Subcutaneous abdominal adipose tissue (tissue), 5 donors: ENCODE data around the gene RALGAPA2.

ENCODE experiments used
- H3K27ac ChIP-seq: one replicate; pipeline ENCODE4 v1.7.0; 2013; ENCODE audit warnings: low read depth, mild to moderate bottlenecking, inconsistent platforms, low read length, moderate library complexity
- H3K27me3 ChIP-seq, 5 donors: one replicate each; pipeline ENCODE4 v1.7.0; 2013; ENCODE audit warnings: low read length in 5 of 5, inconsistent platforms in 1 of 5; ENCODE audit not compliant: control insufficient read depth in 5 of 5, insufficient read depth in 4 of 5
- H3K36me3 ChIP-seq, 5 donors: one replicate each; pipeline ENCODE4 v1.7.0; 2013; ENCODE audit warnings: low read length in 5 of 5; ENCODE audit not compliant: control insufficient read depth in 5 of 5, insufficient read depth in 5 of 5
- H3K4me1 ChIP-seq, 5 donors: one replicate each; pipeline ENCODE4 v1.7.0; 2013; ENCODE audit warnings: low read length in 5 of 5, mild to moderate bottlenecking in 3 of 5, moderate library complexity in 1 of 5; ENCODE audit not compliant: control insufficient read depth in 5 of 5, insufficient read depth in 5 of 5
- H3K4me3 ChIP-seq, 5 donors: one replicate each; pipeline ENCODE4 v1.7.0; 2013; ENCODE audit warnings: low read length in 5 of 5, low read depth in 1 of 5
- H3K9ac ChIP-seq, 5 donors: one replicate each; pipeline ENCODE4 v1.7.0; 2013; ENCODE audit warnings: low read length in 5 of 5, mild to moderate bottlenecking in 4 of 5, moderate library complexity in 3 of 5
- H3K9me3 ChIP-seq, 5 donors: one replicate each; pipeline ENCODE4 v1.7.0; 2013; ENCODE audit warnings: low read length in 5 of 5; ENCODE audit not compliant: control insufficient read depth in 5 of 5
- donor health status: healthy.
- donor health status: healthy.
- donor health status: healthy.
- donor health status: healthy.
- donor health status: healthy.

Gene RALGAPA2

GRCh38 chr20:20386192-20386591 lies 326.3 kb downstream of the RALGAPA2 start:
- Histone ChIP-seq H3K4me1 (no peaks in the 10 kb centered on the region), H3K9ac (no peak overlapping the region), H3K4me3 (no peak overlapping the region), H3K27me3 (peaks cover 0 to 5% (median 3%) of the 10 kb centered on the region in 5 donors), H3K9me3 (no peaks in the 10 kb centered on the region), H3K36me3 (peaks cover 0 to 14% (median 10%) of the 10 kb centered on the region in 5 donors), H3K27ac (no peak overlapping the region)

- Histone ChIP-seq H3K4me1 (peaks cover 0 to 9% (median 0%) of the 10 kb centered on the region in 5 donors), H3K27me3 (peaks cover 12 to 43% (median 33%) of the 10 kb centered on the region in 5 donors)
These were observed 336.6 kb downstream of the RALGAPA2 start for GRCh38 chr20:20375862-20376261.

GRCh38 chr20:20373091-20373571 lies 339.3 kb downstream of the RALGAPA2 start:
- Histone ChIP-seq H3K27me3 (peaks cover 28 to 56% (median 48%) of the 10 kb centered on the region in 5 donors), H3K4me3 (no peak overlapping the region), H3K27ac (no peak overlapping the region), H3K9me3 (no peaks in the 10 kb centered on the region), H3K9ac (no peak overlapping the region), H3K4me1 (peaks cover 0 to 22% (median 13%) of the 10 kb centered on the region in 5 donors), H3K36me3 (no peaks in the 10 kb centered on the region)

More at GRCh38 chr20:20375862-20376261, 336.6 kb downstream of the RALGAPA2 start:
- Histone ChIP-seq H3K9ac (no peak overlapping the region), H3K36me3 (no peaks in the 10 kb centered on the region), H3K27ac (no peak overlapping the region), H3K9me3 (peaks cover 0 to 3% (median under 1%) of the 10 kb centered on the region in 5 donors), H3K4me3 (no peak overlapping the region)

- no peak overlapping the region for H3K27ac ChIP-seq
- H3K27me3 ChIP-seq, result peaks cover 34 to 63% (median 57%) of the 10 kb centered on the region in 5 donors
- H3K36me3 ChIP-seq, result no peaks in the 10 kb centered on the region
These were observed 340.8 kb downstream of the RALGAPA2 start for GRCh38 chr20:20371681-20372080.

GRCh38 chr20:20371083-20371482 lies 341.4 kb downstream of the RALGAPA2 start:
- H3K9me3 ChIP-seq, result no peaks in the 10 kb centered on the region
- H3K36me3 ChIP-seq, result no peaks in the 10 kb centered on the region
- no peak overlapping the region for H3K9ac ChIP-seq
- peaks cover 36 to 65% (median 57%) of the 10 kb centered on the region in 5 donors for H3K27me3 ChIP-seq
- H3K4me3 ChIP-seq, result no peak overlapping the region
- H3K27ac ChIP-seq, result no peak overlapping the region
- H3K4me1 ChIP-seq, result peaks cover 0 to 33% (median 21%) of the 10 kb centered on the region in 5 donors

More at GRCh38 chr20:20371681-20372080, 340.8 kb downstream of the RALGAPA2 start:
- Histone ChIP-seq H3K4me3 (no peak overlapping the region), H3K9me3 (no peaks in the 10 kb centered on the region), H3K4me1 (peaks cover 0 to 32% (median 21%) of the 10 kb centered on the region in 5 donors), H3K9ac (no peak overlapping the region)

GRCh38 chr20:20370094-20370575 lies 342.3 kb downstream of the RALGAPA2 start:
- peaks cover 0 to 33% (median 21%) of the 10 kb centered on the region in 5 donors for H3K4me1 ChIP-seq
- no peaks in the 10 kb centered on the region for H3K36me3 ChIP-seq
- H3K9me3 ChIP-seq, result no peaks in the 10 kb centered on the region
- H3K27ac ChIP-seq, result no peak overlapping the region
- peaks cover 36 to 67% (median 58%) of the 10 kb centered on the region in 5 donors for H3K27me3 ChIP-seq
- H3K4me3 ChIP-seq, result no peak overlapping the region
- no peak overlapping the region for H3K9ac ChIP-seq

GRCh38 chr20:20369250-20370093 lies 343.0 kb downstream of the RALGAPA2 start:
- Histone ChIP-seq H3K9ac (no peak overlapping the region), H3K4me1 (peaks cover 0 to 36% (median 21%) of the 10 kb centered on the region in 5 donors), H3K27ac (no peak overlapping the region), H3K36me3 (no peaks in the 10 kb centered on the region), H3K27me3 (peaks cover 37 to 73% (median 57%) of the 10 kb centered on the region in 5 donors), H3K4me3 (peak overlapping the region in 3 of 5 donors; percentile 39 to 56 (median 56)), H3K9me3 (no peaks in the 10 kb centered on the region)

GRCh38 chr20:20368418-20369249 lies 343.8 kb downstream of the RALGAPA2 start:
- no peaks in the 10 kb centered on the region for H3K36me3 ChIP-seq
- H3K9me3 ChIP-seq, result no peaks in the 10 kb centered on the region
- H3K4me3 ChIP-seq, result peak overlapping the region in 4 of 5 donors; percentile 27 to 61 (median 48)
- no peak overlapping the region for H3K9ac ChIP-seq
- peaks cover 0 to 44% (median 29%) of the 10 kb centered on the region in 5 donors for H3K4me1 ChIP-seq
- no peak overlapping the region for H3K27ac ChIP-seq
- H3K27me3 ChIP-seq, result peaks cover 42 to 73% (median 64%) of the 10 kb centered on the region in 5 donors

GRCh38 chr20:20367575-20368417 lies 344.6 kb downstream of the RALGAPA2 start, which contains the start of gene INSM1:
Gene INSM1 (plus strand): TSS chr20:20368104. CDS start chr20:20368268, 164 bp downstream.
- Histone ChIP-seq H3K9ac (no peak within 1 kb of the TSS), H3K4me3 (peak within 1 kb of the TSS in 4 of 5 donors; percentile 27 to 61 (median 48)), H3K4me1 (peaks cover 0 to 43% (median 29%) of the 10 kb centered on the region in 5 donors)

More at GRCh38 chr20:20367575-20368417, 344.6 kb downstream of the RALGAPA2 start, which contains the start of gene INSM1:
- H3K9me3 ChIP-seq, result no peaks in the 10 kb centered on the region
- H3K27ac ChIP-seq, result no peak within 1 kb of the TSS
- peaks cover 45 to 74% (median 65%) of the 10 kb centered on the region in 5 donors for H3K27me3 ChIP-seq
- no peaks in the 10 kb centered on the region for H3K36me3 ChIP-seq
